GM12875 (cell line): ENCODE measurements around the gene LIAS.

Experiments
- H3K4me3 ChIP-seq: one replicate; pipeline ENCODE4 v1.5.1; 2011; ENCODE audit warnings: low read depth, low read length, control low read depth
- CTCF ChIP-seq: IDR thresholded peaks from 2 replicates; pipeline ENCODE4 v1.5.1; 2011; ENCODE audit warnings: low read depth, mild to moderate bottlenecking, control low read depth, inconsistent platforms, low read length, moderate library complexity, borderline replicate concordance; ENCODE audit not compliant: insufficient read depth

Gene LIAS

GRCh38 chr4:39526765-39527295 is 68.0 kb downstream of the LIAS start:
- peak overlapping the region; percentile 99 for H3K4me3 ChIP-seq
- no peak for TF ChIP-seq CTCF

- H3K4me3 ChIP-seq: peak within 1 kb of the TSS; percentile 99
- TF ChIP-seq CTCF: no peak
These were observed 68.6 kb downstream of the LIAS start, which contains the start of gene UGDH for GRCh38 chr4:39527296-39528060. Gene UGDH (minus strand): TSS chr4:39527439. CDS start chr4:39521512, 5,927 bp downstream.

- no peak for TF ChIP-seq CTCF
- H3K4me3 ChIP-seq: peak overlapping the region; percentile 99
These were observed 69.2 kb downstream of the LIAS start for GRCh38 chr4:39528061-39528465.
